Stimulated activated CD8-positive, alpha-beta memory T cell treated with anti-CD3 and anti-CD28 coated beads, Interleukin-15, amount 100 ng/mL, for 24 hours (primary cell): ENCODE measurements around the gene WNT6.
A peak's percentile ranks its signal among the peaks of the same experiment; 100 is the strongest.

Experiments used
- DNase-seq: peaks from one replicate; pipeline ENCODE4 v3.0.0-alpha.2; 2020; ENCODE audit warnings: low read depth

Gene WNT6

DNA sequence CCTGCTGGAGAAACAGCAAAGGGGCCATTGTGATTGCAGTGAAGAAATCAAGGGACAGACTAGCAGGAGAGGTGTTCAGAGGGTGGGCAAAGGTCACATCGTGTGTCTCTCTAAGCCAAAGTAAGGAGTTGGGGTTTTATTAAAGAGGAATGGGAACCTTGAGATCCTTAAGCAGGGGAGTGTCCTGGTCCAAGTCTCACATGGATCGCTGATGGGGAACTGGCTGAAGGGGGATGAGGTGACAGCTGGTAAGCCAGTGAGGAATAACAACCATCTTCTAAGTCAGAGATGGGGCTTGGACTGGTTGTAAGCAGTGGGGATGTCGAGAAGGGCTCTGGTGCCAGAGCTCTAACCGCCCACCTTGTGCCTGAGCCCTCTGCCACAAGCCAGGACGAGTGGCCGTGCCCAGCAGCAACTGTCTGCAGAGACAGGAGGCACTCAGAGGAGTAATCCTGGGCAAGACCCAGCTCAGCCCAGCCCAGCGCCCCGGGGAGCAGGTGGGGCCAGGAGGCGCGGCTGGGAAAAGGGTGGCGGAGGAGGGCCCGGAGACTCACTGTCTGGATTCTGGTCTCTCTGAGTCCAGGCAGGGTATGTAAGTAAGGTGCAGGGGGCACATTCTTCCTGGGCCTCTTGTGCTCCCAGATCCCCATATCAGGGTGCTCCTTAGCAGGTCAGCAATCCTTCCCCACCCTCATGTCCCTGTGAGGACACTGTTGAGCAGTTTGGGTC, 34.7 kb downstream of the WNT6 start:
- no peak for DNase-seq

DNA sequence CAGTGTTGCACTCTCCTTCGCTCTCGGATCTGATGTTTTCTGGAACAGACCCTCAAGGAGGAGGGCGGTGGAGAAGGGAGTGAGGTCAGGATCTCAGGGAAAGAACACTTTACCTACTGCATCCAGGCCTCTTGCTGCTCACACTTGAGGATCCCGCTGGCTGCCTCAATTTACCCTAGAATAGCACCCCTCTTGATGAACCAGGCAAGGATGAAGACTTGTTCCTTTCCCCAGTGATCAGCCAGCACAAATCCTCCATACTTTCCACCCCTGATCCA, 35.2 kb downstream of the WNT6 start:
- no peak for DNase-seq

DNA sequence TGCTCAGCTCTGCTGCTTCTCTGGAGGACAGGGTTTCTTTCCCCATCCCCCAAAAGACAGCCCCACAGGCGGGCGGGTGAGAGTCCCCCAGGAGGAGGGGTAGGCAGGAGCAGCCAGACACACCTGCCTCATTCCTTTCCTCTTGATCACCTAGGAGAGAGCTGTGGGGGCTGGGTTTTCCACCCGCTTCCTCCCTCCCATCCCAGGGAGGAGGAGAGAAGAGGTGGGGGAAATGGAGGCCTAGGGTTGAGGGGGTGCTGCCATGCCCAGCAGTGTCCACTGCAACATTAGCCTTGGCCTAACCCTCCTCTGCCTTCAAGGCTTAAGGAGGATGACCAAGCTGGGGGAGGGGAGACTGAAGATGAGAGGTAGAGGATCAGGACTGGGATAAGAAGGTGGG, 35.7 kb downstream of the WNT6 start:
- DNase-seq, result no peak

DNA sequence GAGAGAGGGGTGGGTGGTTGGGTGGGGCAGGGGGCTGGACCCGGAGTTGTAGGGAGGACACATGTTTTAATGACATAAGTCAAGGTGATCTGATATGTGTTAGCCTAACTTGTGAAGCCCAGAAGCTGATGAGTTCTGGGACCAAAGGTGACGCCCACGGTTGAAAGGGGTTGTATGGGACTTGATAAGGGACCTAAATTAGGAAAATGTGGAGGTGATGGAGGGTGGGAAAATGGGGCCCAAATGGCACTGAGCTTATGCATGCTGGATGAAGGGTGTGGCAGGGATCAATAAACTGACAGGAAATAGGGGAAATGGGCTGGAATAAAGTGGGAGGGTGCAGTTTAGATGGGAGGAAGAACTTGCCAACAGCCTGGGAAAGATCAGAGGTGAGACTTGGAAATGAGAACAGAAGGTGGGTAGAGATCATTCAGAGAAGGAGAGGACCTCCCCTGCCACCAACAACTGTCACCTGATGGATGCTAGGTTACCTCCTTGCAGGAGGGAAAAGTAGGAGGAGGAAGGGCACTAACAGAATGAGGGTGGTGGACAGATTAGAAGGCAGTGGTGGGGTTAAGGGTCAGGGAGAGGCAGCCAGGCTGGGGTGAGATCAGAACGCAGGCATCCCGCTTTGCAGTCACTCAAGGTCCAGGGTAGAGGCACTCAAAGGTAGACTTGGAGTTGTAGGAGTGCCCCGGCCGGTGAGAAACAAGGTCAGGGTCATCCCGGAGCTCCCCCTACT, 36.3 kb downstream of the WNT6 start:
- DNase-seq, result no peak

- peak; percentile 61 for DNase-seq
Measured at GRCh38 chr2:218896501-218897393, 37.1 kb downstream of the WNT6 start.

DNA sequence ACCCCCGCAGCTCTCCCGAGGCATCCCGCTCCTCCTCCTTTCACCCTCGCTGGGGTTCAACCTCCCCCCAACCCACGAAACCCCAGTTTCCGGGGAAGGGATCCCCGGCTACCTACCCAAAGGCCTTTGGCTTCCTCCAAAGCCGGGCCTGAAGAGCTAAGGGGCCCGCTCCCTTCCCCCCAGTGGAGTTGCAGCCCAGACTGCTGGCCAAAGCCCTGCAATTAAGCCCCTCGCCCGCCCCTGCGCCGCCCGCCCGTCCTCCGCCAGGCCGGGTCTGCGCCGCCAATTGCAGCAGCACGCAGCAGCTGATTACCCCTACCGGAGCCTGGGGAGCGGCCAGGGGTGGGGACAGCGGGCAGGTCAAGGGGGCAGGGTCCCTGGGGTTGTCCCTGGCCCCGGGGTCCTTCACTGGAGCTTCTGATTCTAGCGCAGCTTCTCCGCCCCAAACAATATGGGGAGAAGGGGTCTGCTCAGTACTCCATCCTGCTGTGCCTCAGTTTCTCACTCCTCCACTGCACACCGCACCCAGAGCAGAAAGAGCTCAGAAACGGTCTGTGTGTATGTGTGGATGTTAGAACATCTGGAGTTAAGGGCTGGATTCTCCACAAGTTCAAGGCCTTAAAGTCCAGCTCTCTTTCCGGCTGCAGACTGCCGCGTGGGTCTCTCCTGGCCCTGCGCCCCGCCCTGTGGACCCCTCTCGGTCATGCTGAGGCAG, 37.9 kb downstream of the WNT6 start:
- DNase-seq, result no peak

- DNase-seq, result peak; percentile 88
Measured at GRCh38 chr2:218898109-218898878, 38.7 kb downstream of the WNT6 start.

DNA sequence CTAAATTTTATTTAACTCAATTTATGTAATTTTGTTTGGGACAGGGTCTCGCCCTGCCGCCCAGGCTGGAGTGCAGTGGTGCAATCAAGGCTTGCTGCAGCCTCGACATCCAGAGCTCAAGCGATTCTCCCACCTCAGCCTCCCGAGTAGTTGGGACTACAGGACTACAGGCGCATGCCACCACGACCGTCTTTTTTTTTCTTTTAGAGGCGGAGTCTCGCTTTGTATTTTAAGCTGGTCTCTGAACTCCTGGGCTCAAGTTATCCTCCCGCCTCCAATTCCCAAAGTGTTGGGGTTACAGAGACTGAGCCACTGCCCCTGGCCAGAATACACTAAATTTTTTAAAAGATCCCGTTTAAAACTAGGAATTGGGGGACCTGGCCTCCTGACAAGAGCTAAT, 39.5 kb downstream of the WNT6 start:
- DNase-seq, result no peak

GRCh38 chr2:218902427-218902826, 42.8 kb downstream of the WNT6 start:
- no peak for DNase-seq

DNA sequence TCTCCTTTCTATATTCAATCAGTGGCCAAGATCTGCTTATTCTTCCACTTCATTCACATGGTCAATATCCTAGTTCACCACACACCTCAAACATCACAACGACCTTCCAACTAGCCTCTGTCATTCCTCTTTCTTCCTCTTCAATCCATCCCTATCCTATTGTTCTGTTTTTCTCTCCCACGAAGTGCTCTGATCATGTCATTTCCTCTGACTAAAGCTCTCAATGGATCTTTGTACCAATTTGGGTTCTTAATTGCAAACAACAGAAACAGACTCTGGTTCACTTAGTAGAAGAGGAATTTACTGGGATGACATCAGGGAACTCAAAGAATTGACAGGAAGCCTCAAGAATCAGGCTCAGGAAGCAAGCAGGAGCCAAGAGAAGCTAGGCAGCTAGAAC, 44.6 kb downstream of the WNT6 start:
- no peak for DNase-seq

- DNase-seq, result peak; percentile 64
Measured at GRCh38 chr2:218908721-218909619, 49.4 kb downstream of the WNT6 start.

GRCh38 chr2:218910741-218911140, 51.1 kb downstream of the WNT6 start:
- no peak for DNase-seq

DNA sequence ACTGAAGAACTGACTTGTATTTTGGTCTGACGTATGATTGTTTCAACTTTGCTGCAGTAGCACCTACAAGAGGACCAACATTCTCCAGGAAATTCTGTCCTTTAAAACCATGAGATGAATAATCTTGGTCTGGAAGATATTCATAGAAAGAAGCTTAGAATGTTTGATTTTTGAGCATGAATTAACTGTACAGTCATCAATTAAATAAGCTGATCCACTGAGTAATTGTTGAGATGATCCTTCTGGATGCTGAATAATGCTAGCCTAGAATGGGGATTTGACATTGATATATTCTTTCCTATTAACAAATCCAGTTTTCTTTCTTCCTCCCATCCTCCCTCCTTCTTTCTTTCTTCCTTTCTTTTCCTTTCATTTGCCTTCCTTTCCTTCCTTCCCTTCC, 60.9 kb downstream of the WNT6 start:
- no peak for DNase-seq
